GM12892 (cell line): ENCODE measurements around the gene ARMC7.

Experiments used
- POLR2A ChIP-seq: IDR thresholded peaks from 2 replicates; pipeline ENCODE4 v1.6.1; 2011; ENCODE audit warnings: low read depth, low read length, control low read depth
- POLR2AphosphoS5 ChIP-seq: IDR thresholded peaks from 2 replicates; pipeline ENCODE4 v1.6.1; 2011; ENCODE audit warnings: low read depth, low read length, control low read depth
- TAF1 ChIP-seq: IDR thresholded peaks from 2 replicates; pipeline ENCODE4 v1.6.1; 2011; ENCODE audit warnings: low read depth, mild to moderate bottlenecking, control low read depth, low read length, borderline replicate concordance

- TF ChIP-seq POLR2AphosphoS5: no peak
- TF ChIP-seq POLR2A: no peak
- no peak for TF ChIP-seq TAF1
Measured at GRCh38 chr17:75124819-75125162, 15.0 kb downstream of the ARMC7 start.
